HG02763 (cell line): ENCODE data around the gene RNGTT.
A peak's percentile ranks its signal among the peaks of the same experiment; 100 is the strongest.
"Not testable (repeated sequence)": the region's sequence is repeated elsewhere in the genome, so short reads cannot be mapped to it uniquely, and the experiment has no call there.

Experiments
- ATAC-seq: cut with Tn5 transposase; IDR thresholded peaks from one replicate; pipeline ENCODE4 v1.9.1; 2021; ENCODE audit warnings: mild to moderate bottlenecking, moderate library complexity; ENCODE audit not compliant: unreplicated experiment

RNGTT gene

DNA sequence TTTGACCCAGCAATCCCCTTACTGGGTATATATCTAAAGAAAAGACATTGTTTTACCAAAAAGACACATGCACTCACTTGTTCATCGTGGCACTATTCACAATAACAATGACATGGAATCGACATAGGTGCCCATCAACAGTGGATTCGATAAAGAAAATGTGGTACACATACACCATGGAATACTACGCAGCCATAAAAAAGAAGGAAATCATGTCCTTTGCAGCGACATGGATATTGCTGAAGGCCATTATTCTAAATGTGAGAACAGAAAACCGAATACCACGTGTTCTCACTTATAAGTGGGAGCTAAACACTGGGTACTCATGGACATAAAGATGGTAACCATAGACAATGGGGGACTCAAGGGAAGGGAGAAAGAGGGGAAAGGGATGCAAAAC lies 222.3 kb downstream of the RNGTT start:
- no peak for ATAC-seq

DNA sequence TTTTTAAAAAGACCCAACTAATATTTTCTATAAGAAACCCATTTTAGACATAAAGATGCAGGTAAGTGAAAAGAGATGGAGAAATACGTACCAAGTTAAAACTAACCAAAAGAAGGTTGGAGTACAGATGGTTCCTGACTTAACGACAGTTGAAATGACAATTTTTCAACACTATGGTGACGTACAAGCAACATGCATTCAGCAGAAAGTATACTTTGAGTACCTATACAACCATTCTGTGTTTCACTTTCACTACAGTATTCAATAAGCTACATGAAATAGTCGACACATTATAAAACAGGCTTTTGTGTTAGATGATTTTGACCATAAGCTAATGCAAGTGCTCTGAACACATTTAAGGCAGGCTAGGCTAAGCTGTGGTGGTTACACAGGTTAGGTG lies 228.9 kb downstream of the RNGTT start:
- ATAC-seq = no peak

DNA sequence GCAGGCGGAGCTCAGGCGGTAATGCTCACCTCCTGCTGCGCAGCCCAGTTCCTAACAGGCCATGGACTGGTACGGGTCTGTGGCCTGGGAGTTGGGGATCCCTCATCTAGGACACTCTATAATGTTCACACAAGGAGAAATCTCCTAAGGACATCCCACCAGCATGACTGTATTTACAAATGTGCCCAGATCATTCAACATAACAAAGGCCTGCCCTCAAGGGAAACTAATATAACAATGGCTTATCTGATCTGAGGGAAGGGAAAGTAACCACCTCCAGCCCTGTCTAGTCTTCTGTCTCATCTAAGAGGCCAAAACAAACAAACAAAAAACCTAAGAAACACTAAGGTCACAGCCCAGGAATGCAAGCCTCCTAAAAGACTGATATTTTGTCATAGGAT lies 232.8 kb downstream of the RNGTT start:
- ATAC-seq = no peak

DNA sequence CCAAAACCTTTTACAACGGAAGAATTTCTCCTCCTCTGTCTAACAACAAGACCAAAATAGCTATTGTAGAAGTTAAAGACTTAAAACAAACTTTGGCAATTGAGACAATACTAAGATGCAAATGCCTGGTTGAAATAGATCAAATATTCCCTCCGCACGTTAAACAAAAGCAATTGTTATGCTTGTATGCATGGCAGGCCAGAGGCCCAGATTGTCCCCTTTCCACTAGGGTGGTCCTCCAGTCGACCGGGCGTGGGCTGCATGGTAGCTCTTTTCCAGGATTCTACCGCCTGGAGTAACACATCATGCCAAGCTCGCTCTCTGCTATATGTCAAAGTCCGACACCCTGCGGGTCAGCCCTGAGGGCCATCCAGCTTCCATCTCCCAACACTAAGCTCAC lies 234.7 kb downstream of the RNGTT start:
- ATAC-seq = no peak

DNA sequence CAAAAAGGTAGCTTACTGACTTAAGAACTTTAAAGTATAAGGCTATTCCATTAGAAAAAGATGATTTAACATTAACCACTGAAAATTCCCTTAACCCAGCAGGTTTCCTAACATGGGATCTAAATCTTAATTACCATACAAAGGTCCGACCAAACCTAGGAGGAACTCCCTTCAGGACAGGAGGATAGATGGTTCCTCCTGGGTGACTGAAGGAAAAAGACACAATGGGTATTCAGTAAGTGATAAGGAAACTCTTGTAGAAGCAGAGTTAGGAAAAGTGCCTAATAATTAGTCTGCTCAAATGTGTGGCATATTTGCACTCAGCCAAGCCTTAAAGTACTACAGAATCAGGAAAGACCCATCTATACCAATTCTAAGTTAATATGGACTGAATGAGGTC lies 237.0 kb downstream of the RNGTT start:
- not testable (repeated sequence) for ATAC-seq

DNA sequence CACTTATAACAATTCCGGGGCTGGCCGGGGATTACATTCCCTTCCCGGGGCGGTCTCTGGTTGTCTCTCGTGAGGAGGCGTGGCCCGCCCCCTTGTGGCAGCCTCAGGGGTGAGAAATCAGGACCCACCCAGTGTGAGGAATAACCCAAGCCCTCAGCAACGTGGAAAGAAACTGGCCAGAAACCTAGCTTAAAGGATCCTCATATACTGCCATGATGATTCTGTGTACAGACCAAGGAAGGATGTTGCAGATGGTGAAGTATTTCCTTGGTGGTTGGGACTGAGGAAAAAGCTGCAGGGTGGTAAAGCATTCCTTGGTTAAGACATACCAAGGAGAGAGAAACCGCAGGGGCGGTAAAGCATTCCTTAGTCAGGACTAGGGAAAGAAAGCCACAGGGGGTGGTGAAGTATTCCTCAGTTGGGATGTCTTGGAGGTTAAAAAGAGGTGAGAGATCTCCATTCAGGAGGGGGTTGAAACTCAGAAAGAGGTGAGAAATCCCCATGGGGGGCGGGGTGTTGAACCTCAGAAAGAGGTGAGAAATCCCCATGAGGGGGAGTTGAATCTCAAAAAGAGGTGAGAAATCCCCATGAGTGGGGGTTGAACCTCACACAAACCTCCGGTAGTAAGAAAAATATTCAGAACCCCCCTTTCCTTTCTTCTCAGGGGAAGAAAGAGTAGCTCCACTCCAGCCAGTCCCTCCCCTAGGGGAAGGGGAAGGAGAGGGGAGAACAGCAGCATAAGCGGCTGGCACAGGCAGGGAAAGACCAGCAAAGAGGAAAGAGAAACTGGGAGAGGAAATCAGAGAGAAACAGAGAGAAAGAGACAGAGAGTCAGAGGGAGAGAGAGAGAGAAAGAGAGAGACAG lies 238.1 kb downstream of the RNGTT start:
- no peak for ATAC-seq

DNA sequence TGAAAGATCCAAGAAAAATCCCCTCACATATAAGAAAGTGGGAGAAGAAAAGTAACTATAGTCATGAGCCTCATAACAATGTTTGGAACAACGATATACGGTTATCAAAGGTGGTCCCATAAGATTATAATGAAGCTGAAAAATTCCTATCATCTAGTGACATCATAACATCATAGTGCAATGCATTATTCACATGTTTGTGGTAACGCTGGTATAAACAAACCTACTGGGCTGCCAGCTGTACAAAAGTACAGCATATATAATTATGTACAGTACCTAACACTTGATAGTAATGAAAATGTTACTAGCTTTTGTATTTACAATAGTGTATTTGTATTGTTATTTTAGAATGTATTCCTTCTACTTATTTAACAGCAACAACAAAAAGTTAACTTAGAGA lies 240.7 kb downstream of the RNGTT start:
- no peak for ATAC-seq

DNA sequence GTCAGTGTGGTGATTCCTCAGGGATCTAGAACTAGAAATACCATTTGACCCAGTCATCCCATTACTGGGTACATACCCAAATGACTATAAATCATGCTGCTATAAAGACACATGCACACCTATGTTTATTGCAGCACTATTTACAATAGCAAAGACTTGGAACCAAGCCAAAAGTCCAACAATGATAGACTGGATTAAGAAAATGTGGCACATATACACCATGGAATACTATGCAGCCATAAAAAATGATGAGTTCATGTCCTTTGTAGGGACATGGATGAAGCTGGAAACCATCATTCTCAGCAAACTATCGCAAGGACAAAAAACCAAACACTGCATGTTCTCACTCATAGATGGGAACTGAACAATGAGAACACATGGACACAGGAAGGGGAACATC lies 247.0 kb downstream of the RNGTT start:
- ATAC-seq = not testable (repeated sequence)

DNA sequence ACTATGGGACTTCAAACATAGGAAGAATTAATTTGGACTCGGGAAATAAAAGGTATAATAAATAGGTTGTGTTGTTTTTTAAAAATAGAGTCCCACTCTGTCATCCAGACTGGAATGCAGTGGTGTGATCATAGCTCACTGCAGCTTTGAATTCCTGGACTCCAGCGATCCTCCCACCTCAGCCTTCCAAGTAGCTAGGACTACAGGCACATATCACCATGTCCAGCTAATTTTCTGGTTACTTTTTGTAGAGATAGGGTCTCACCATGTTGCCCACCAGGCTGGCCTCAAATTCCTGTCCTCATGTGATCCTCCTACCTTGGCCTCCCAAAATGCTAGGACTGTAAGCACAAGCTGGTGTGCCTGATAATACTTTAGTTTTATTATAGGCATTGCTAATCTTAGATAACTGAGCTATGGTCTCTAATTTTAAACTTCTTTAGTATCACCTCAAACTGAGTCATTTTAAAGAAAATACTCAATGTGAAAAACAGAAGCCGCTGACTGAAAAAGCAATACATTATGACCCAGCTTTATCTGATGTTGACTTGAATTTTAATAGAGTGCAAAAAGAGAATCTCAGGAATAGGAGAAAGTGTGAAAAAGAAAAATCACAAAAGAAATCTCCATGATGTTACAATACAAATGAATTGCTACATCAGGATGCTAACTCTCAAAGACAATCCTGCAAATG lies 251.0 kb downstream of the RNGTT start:
- ATAC-seq = no peak

DNA sequence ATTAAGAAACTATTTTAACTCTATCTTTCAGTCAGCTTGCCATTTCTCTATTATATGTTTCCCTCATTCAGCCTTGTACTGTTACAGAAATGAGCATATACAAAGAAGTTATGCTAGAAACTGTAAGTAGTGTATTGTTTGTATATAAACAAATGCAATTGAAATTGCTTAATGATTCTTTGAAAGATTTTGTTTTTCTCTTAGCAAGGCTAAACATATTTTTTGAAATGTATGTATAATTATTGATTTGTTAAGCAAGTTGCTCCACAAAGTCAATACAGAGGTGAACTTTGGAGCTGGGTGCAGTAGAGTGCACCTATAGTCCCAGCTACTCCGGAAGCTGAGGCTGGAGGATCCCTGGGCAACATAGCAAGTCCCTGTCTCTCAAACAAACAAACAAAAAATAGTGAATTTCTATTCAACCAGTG lies 253.6 kb downstream of the RNGTT start:
- no peak for ATAC-seq

DNA sequence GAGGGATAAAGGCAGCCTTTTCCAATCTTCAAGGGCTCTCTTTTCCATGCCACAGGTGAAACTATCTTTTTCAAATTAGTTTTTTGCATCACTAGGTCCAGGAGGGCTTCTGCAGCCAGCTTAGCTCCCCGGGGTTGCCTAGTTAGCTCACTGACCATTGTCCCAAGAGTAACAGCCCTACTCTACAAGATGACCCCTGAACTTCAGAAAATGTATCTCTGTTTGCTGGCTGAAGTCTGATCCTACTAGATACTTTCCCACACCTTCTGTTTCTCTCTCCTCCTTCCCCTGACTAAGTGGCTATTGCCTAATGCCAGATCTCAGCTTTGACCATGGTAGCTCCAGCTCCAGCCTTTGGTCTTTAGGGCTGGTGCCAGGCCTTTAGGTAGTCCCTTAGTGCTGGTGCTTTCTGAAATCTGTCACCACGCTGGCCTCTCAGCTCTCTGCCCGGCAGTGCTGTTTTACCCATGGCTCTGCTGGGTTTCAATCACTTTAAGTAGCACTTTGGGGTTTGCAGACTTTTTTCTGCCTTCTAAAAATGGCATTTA lies 255.1 kb downstream of the RNGTT start:
- no peak for ATAC-seq

DNA sequence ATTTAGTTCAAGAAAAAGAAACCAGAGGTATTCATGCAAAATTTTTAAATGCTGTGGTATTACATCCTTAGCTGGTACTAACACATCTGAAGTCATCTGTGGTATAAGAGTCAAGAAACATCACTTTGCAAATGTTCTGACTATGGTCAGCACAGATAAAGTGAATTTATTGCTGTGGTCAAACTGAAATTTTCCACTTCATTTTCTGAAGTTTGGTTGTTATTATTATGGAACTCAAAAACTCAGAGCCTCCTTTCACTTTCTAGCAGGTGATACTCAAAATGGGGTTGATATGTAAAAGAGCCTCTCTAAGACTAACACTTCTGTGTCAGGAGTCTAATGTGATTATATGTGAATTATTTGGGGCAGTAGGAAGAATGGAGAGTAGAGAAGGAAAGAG lies 257.8 kb downstream of the RNGTT start:
- ATAC-seq = peak; percentile 79

DNA sequence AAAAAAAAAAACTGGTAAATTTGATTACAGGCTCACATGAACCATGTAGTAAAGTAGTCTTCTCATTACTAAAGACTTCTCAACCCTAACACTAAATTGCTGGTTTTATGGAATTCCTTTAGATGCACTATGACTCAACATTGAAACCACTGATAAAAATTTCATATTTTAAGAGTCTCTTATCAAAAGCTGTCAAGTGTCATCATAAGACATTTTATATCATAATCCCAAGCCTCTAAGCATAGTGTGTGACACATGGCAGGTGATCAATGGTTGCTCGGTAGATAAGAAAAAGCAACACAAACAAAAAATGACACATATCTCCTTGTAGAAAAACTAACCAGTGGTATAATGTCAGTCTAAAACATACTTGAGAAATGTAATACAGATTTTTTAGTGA lies 258.4 kb downstream of the RNGTT start:
- no peak for ATAC-seq

DNA sequence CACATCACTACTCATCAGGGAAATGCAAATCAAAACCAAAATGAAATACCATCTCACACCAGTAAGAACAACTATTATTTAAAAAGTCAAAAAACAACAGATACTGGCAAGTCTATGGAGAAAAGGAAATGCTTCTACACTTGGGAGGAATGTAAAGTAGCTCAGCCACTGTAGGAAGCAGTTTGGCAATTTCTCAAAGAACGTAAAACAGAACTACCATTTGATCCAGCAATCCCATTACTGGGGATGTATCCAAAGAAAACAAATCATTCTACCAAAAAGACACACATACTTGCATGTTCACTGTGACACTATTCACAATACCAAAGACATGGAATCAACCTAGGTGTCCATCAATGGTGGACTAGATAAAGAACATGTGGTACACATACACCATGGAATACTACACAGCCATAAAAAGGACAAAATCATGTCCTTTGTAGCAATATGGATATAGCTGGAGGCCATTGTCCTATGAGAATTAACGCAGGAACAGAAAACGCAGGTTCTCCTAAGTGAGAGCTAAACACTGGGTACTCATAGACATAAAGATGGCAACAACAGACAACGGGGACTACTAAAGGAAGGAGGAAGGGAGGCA lies 260.4 kb downstream of the RNGTT start:
- ATAC-seq = no peak

DNA sequence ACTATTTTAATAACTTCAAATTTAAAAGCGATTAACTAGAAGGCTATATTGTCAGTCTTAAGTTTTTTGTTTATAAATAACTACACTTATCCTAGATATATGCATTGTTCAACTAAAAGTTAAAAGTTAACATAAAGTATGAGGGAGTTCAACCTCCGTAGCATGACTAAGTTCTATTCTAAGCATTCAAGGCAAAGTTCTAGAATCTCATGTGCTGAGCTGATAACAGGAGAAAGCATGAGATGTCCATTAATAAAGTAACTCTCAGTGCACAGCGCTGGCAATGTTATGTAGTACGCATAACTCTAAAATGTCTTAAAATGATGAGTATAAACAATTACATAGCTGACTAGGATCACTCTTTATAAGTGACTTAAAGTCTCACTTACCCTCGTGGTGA lies 264.8 kb downstream of the RNGTT start:
- no peak for ATAC-seq

DNA sequence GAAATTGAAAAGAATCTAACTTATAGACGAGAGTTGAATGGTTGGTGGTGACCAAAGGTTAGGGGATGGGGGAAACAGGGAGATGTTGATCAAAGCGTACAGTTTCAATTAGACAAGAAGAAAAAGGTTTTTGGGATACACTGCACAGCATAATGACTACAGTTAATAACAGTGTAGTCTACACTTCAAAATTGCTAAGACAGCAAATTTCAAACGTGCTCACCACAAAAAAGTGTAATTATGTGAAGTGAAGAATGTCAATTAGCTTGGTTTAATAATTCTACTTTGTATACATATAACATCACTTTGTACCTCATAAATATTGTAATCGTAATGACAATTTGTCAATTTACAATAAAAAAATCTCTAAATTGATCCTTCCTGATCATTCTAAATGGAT lies 267.5 kb downstream of the RNGTT start:
- no peak for ATAC-seq

DNA sequence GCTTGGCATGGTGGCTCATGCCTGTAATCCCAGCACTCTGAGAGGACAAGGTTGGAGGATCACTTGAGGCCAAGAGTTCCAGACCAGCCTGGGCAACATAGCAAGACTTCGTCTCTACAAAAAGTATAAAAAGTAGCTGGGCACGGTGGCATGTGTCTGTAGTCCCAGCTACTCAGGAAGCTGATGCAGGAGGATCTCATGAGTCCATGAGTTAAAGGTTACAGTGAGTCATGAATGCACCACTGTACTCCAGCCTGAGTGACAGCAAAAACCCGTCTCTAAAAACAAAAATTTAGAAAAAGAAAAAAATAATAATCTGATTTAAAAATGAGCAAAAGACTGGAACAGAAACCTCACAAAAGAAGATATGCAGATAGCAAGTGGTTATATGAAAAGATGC lies 279.7 kb downstream of the RNGTT start:
- ATAC-seq = no peak

DNA sequence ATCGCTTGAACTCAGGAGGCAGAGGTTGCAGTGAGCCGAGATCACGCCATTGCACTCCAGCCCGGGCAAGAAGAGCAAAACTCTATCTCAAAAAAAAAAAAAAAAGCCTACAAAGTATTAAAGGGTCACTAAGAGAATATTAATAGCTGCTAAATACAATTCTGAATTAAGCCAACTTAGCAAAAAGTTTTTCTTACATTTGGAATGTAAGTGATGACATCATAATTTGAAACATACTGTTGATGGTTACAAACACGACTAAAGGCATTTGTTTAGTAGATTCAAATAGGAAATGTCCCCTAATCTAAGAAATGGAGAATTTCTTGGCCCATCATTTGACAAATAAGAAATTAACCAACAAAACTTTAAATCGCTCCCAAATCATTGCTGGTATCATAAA lies 282.8 kb downstream of the RNGTT start:
- no peak for ATAC-seq

DNA sequence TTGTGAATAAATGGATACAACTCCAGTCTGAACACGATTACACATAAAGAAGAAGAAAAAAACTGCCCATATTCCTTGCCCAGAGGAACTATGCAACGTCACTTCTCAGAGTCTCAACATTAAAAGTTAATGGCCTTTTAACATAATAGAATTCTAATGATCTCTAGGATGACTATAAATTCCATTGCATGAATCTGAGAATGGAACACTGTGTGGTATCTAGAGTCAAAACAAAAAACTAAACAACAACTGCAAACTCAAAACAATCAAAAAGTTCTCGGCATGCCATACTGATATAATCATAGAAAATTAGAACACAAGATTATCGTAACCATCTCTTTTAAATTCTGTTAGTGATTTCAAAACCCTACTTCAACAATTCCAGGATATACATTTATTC lies 283.6 kb downstream of the RNGTT start:
- ATAC-seq = no peak

DNA sequence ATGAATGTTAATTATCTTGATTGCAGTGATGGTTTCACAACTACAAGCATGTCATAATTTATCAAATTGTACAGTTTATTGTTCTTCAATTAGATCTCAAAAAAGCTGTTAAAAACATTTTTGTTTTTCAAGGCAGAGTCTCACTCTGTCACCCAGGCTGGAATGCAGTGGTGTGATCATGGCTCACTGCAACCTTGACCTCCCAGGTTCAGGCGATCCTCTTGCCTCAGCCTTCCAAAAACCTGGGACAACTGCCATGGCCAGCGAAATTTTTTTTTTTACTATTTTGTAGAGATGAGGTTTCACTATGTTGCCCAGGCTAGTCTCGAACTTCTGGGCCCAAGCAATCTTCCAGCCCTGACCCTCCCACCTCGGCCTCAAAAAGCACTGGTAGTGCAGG lies 286.1 kb downstream of the RNGTT start:
- no peak for ATAC-seq

DNA sequence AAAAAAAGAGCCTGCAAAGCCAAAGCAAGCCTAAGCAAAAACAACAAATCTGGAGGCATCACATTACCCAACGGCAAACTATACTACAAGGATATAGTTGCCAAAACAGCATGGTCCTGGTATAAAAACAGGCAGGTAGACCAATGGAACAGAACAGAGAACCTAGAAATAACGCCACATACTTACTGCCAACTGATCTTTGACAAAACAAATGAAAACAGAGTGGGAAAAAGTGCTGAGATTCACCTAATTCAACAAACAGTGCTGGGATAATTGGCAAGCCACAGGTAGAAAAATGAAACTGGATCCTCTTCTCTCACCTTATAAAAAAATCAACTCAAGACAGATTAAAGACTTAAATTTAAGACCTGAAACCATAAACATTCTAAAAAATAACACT lies 291.8 kb downstream of the RNGTT start:
- ATAC-seq = no peak

DNA sequence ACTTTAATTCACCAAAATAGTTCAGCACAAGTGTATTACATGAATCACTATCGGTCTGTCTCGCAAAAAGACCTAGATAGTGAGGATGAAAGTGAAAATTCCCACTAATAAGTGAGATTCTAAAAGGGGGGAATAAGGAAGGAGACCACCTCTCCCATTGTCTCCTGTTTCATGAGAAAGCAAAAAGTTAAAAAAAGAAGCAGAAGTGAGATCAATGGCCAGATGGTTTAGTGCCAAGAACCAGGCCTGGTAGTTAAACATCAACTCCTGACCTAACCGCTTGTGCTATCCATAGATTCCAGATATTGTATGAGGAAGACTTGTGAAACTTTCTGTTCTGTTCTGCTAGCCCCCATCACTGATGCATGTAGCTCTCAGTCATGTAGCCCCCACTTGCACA lies 293.0 kb downstream of the RNGTT start:
- no peak for ATAC-seq
